K562 (cell line): ENCODE data around the gene ST6GALNAC6. TPM values are rescaled to one million over a fixed set of nuclear protein-coding genes. Genes with fewer than 3 reads are reported as not detected.

Source experiments
- ARID3A ChIP-seq: IDR thresholded peaks from 2 replicates; pipeline ENCODE4 v1.6.1; 2012; ENCODE audit warnings: low read depth, low read length, improper control_type of control experiment, borderline replicate concordance
- C11orf30 ChIP-seq: fragments of 450-650 bp; IDR thresholded peaks from 2 replicates; pipeline ENCODE4 v1.6.1; 2016; ENCODE audit warnings: low read depth, mild to moderate bottlenecking
- CTBP1 ChIP-seq: fragments of 450-650 bp; IDR thresholded peaks from 2 replicates; pipeline ENCODE4 v1.6.1; 2016; ENCODE audit warnings: borderline replicate concordance
- KLF1 ChIP-seq: fragments of 450-650 bp; IDR thresholded peaks from 2 replicates; pipeline ENCODE4 v1.6.1; 2016; ENCODE audit warnings: missing genetic modification characterization, missing compliant biosample characterization
- MAZ ChIP-seq, 2 experiments: fragments of 450-650 bp in 1 of 2; sonication (generic) in 1 of 2; formaldehyde crosslinking; IDR thresholded peaks in 1 of 2; conservative IDR thresholded peaks in 1 of 2; 2 replicates each; pipeline versions ENCODE4 v1.4.0 to v1.5.0; 2020; ENCODE audit warnings: mild to moderate bottlenecking in 1 of 2, missing genetic modification reagents in 1 of 2
- MECOM ChIP-seq: fragments of 250-450 bp; sonication (Bioruptor Pico); IDR thresholded peaks from 2 replicates; pipeline ENCODE4 v1.8.0; 2022; ENCODE audit warnings: inconsistent platforms
- NR0B1 ChIP-seq: fragments of 450-650 bp; IDR thresholded peaks from one replicate; pipeline ENCODE4 v1.6.1; 2018; ENCODE audit warnings: mild to moderate bottlenecking, moderate library complexity; ENCODE audit not compliant: partially characterized antibody
- NR2C2 ChIP-seq, 2 experiments: fragments of 200-800 bp in 1 of 2; sonication (Bioruptor generic) in 1 of 2; sonication (generic) in 1 of 2; formaldehyde crosslinking in 1 of 2; IDR thresholded peaks; 2 replicates each; pipeline versions ENCODE4 v1.6.1 to v1.8.0; 2016 to 2022; ENCODE audit warnings: mild to moderate bottlenecking in 1 of 2, missing compliant biosample characterization in 1 of 2, missing genetic modification characterization in 1 of 2, missing genetic modification reagents in 1 of 2
- RBBP5 ChIP-seq: fragments of 200-600 bp; sonication (generic); IDR thresholded peaks from 2 replicates; pipeline ENCODE4 v1.6.1; 2012; ENCODE audit warnings: borderline replicate concordance, mild to moderate bottlenecking, low read length, control low read depth, inconsistent platforms; ENCODE audit not compliant: insufficient read depth, poor library complexity, severe bottlenecking
- RBFOX2 ChIP-seq: fragments of 200-400 bp; formaldehyde crosslinking; IDR thresholded peaks from 2 replicates; pipeline ENCODE4 v1.6.1; 2017; ENCODE audit warnings: low read depth, mild to moderate bottlenecking, low read length, moderate library complexity
- RBM17 ChIP-seq: fragments of 200-400 bp; formaldehyde crosslinking; IDR thresholded peaks from 2 replicates; pipeline ENCODE4 v1.6.1; 2017; ENCODE audit warnings: low read depth, mild to moderate bottlenecking, low read length, borderline replicate concordance
- RBM34 ChIP-seq: fragments of 200-400 bp; formaldehyde crosslinking; IDR thresholded peaks from 2 replicates; pipeline ENCODE4 v1.6.1; 2018; ENCODE audit warnings: low read length, borderline replicate concordance; ENCODE audit not compliant: insufficient read depth
- SMAD1 ChIP-seq: fragments of 150-350 bp; IDR thresholded peaks from 2 replicates; pipeline ENCODE4 v1.6.1; 2014; ENCODE audit warnings: low read length, low read depth; ENCODE audit not compliant: partially characterized antibody
- SNRNP70 ChIP-seq: fragments of 200-400 bp; formaldehyde crosslinking; optimal IDR thresholded peaks from 2 replicates; pipeline ENCODE3; 2017; ENCODE audit warnings: low read depth, low read length
- TAF1 ChIP-seq: IDR thresholded peaks from 2 replicates; pipeline ENCODE4 v1.6.1; 2011; ENCODE audit warnings: mild to moderate bottlenecking, low read length, moderate library complexity; ENCODE audit not compliant: insufficient read depth, control insufficient read depth, severe bottlenecking; ENCODE audit errors: extremely low read depth
- ZBED1 ChIP-seq: IDR thresholded peaks from 2 replicates; pipeline ENCODE4 v1.6.1; 2014
- ZBTB26 ChIP-seq: fragments of 450-650 bp; formaldehyde crosslinking; IDR thresholded peaks from 2 replicates; pipeline ENCODE4 v1.4.0; 2022; ENCODE audit warnings: missing genetic modification characterization
- ZNF121 ChIP-seq: sonication (generic); formaldehyde crosslinking; conservative IDR thresholded peaks from 2 replicates; pipeline ENCODE4 v1.8.0; 2022; ENCODE audit warnings: missing genetic modification reagents
- ZNF277 ChIP-seq: fragments of 250-450 bp; sonication (Bioruptor Pico); IDR thresholded peaks from 2 replicates; pipeline ENCODE4 v1.8.0; 2022; ENCODE audit warnings: inconsistent platforms, mild to moderate bottlenecking, moderate library complexity, borderline replicate concordance
- ZNF551 ChIP-seq: fragments of 250-450 bp; sonication (Bioruptor Pico); IDR thresholded peaks from 2 replicates; pipeline ENCODE4 v1.5.0; 2021; ENCODE audit warnings: mild to moderate bottlenecking, moderate library complexity
- ZNF668 ChIP-seq: fragments of 250-450 bp; sonication (Bioruptor Pico); IDR thresholded peaks from 2 replicates; pipeline ENCODE4 v1.8.0; 2022; ENCODE audit warnings: mild to moderate bottlenecking, inconsistent platforms
- polyA plus RNA-seq, 8 experiments: library from polyadenylated mRNA; depleted of rRNA in 4 of 8; stranded (reverse) in 5 of 8; unstranded in 3 of 8; fragments of >200 nt; fragmentation: Nextera tagmentation in 2 of 8; fragmentation: Illumina TruSeq in 1 of 8; extraction: Ambion mirVana in 2 of 8; extraction: Trizol in 1 of 8; gene quantifications; 2 replicates each; pipeline versions ENCODE4 v1.2.1 to v1.2.3, GENCODE V29; 2011 to 2014; ENCODE audit warnings: inconsistent platforms in 1 of 8, missing spikeins in 1 of 8
- total RNA-seq, 7 experiments: library from RNA; depleted of rRNA in 6 of 7; stranded (reverse); fragments of >200 nt in 6 of 7; fragmentation: Illumina TruSeq in 2 of 7; extraction: Trizol in 2 of 7; gene quantifications; 2 replicates each; pipeline versions ENCODE4 v1.2.1 to v1.2.3, GENCODE V29; 2011 to 2021; ENCODE audit warnings: low replicate concordance in 1 of 7

The ST6GALNAC6 gene
- total and polyA plus RNA-seq, 9 of the 15 experiments (the other 6 are each of a cell fraction or from before 2014, with no cell fraction given), result 0.13 to 23.0 (median 14.5) TPM

- no peak for TF ChIP-seq ARID3A
- TF ChIP-seq ZBTB26 (CRISPR knock-in tag), result no peak
- no peak for TF ChIP-seq SNRNP70
- no peak; the same call in 1 of the 2 replicates for TF ChIP-seq CTBP1
- no peak for TF ChIP-seq MECOM
- no peak for TF ChIP-seq SMAD1
- TF ChIP-seq MAZ (CRISPR knock-in tag; conservative IDR thresholded peaks at IDR 0.05 in 1 of 2, IDR thresholded peaks at IDR 0.05 in 1 of 2), result peak; percentile 41 to 52; a peak in 2 of 4 replicates
- no peak for TF ChIP-seq RBM17
- no peak for TF ChIP-seq ZNF277 (CRISPR knock-in tag)
- TF ChIP-seq RBM34, result no peak
- TF ChIP-seq TAF1, result peak; percentile 67
- TF ChIP-seq NR0B1, result no peak
- no peak for TF ChIP-seq KLF1 (tag)
- TF ChIP-seq ZBED1, result no peak
- TF ChIP-seq ZNF668 (CRISPR knock-in tag), result no peak
- no peak for TF ChIP-seq ZNF121 (CRISPR knock-in tag)
- 0 out of 2 replicates have a peak, but pooled peaks have one; percentile 59 for TF ChIP-seq NR2C2 (CRISPR knock-in tag; IDR thresholded peaks at IDR 0.05)
- TF ChIP-seq NR2C2 (tag; IDR thresholded peaks at IDR 0.05), result peak; percentile 95
- TF ChIP-seq ZNF551 (CRISPR knock-in tag), result no peak
- peak; percentile 76 for TF ChIP-seq RBBP5
- no peak for TF ChIP-seq C11orf30
- TF ChIP-seq RBFOX2, result peak; percentile 91
Observed at GRCh38 chr9:127937388-127938297, 38.2 kb upstream of the ST6GALNAC6 start, which contains the start of gene DPM2 (continued).
